ENCODE results near the gene APC.
"Not testable (repeated sequence)": the region's sequence is repeated elsewhere in the genome, so short reads cannot be mapped to it uniquely, and the experiment has no call there.

Gene APC

GRCh38 chr5:112787896-112788295 is 50.2 kb downstream of the APC start:
- DNase-seq, result no peak

GRCh38 chr5:112793201-112793600 is 55.5 kb downstream of the APC start:
- no peak for DNase-seq

- DNase-seq, result no peak
Measured at GRCh38 chr5:112794410-112794809, 56.7 kb downstream of the APC start.

- DNase-seq, result no peak
Measured at GRCh38 chr5:112795342-112795741, 57.7 kb downstream of the APC start.

GRCh38 chr5:112795944-112796678 is 58.4 kb downstream of the APC start:
- no peak for DNase-seq

- no peak for DNase-seq
Measured at GRCh38 chr5:112799661-112800060, 62.0 kb downstream of the APC start.

GRCh38 chr5:112800891-112801290 is 63.2 kb downstream of the APC start:
- peak; percentile 32 for DNase-seq

- no peak for DNase-seq
Measured at GRCh38 chr5:112811023-112811422, 73.3 kb downstream of the APC start.

- no peak for DNase-seq
Measured at GRCh38 chr5:112812549-112812948, 74.9 kb downstream of the APC start.

- no peak for DNase-seq
Measured at GRCh38 chr5:112820246-112820645, 82.6 kb downstream of the APC start.

GRCh38 chr5:112822456-112822855 is 84.8 kb downstream of the APC start:
- no peak for DNase-seq

- DNase-seq, result no peak
Measured at GRCh38 chr5:112823181-112823580, 85.5 kb downstream of the APC start.

GRCh38 chr5:112823656-112824055 is 86.0 kb downstream of the APC start:
- no peak for DNase-seq

GRCh38 chr5:112824197-112824596 is 86.5 kb downstream of the APC start:
- DNase-seq, result no peak

GRCh38 chr5:112830378-112830777 is 92.7 kb downstream of the APC start:
- no peak for DNase-seq

GRCh38 chr5:112833971-112834370 is 96.3 kb downstream of the APC start:
- no peak for DNase-seq

- no peak for DNase-seq
Measured at GRCh38 chr5:112844489-112844888, 106.8 kb downstream of the APC start.

GRCh38 chr5:112846556-112846955 is 108.9 kb downstream of the APC start:
- no peak for DNase-seq

- no peak for DNase-seq
Measured at GRCh38 chr5:112847306-112847705, 109.6 kb downstream of the APC start.

- DNase-seq, result peak; percentile 31
Measured at GRCh38 chr5:112848116-112848811, 110.6 kb downstream of the APC start.

- DNase-seq, result no peak
Measured at GRCh38 chr5:112849912-112850311, 112.2 kb downstream of the APC start.

- no peak for DNase-seq
Measured at GRCh38 chr5:112854651-112855050, 117.0 kb downstream of the APC start.

GRCh38 chr5:112857866-112858265 is 120.2 kb downstream of the APC start:
- no peak for DNase-seq

GRCh38 chr5:112860571-112860928 is 122.9 kb downstream of the APC start:
- DNase-seq, result not testable (repeated sequence)
